ENCODE measurements around the gene TROAP.

Gene TROAP

GRCh38 chr12:49345051-49345824, 22.2 kb downstream of the TROAP start (continued):
- TF ChIP-seq BCL11A (tag by site-specific recombination; IDR thresholded peaks at IDR 0.05; ENCODE audit: low read depth), result no peak

- peaks cover 21% of the 10 kb centered on the region for H3K4me1 ChIP-seq (ENCODE audit: control insufficient read depth, insufficient read depth, low read length)
- H3K27ac ChIP-seq (ENCODE audit: extremely low read depth, low read depth, low read length), result peak overlapping the region; percentile 80; the same call in 1 of the 2 replicates
- no peaks in the 10 kb centered on the region for H3K9me3 ChIP-seq (ENCODE audit: control insufficient read depth, insufficient read depth, low read depth, low read length)
- POLR2A ChIA-PET, result interaction anchor here (0.6 to 2.9 kb wide), 10 partner anchors 9 to 480 kb away, joined by 3 to 24 read pairs (median 4); partner anchors contain the start of genes C1QL4, SPATS2 and TROAP
- H3K36me3 ChIP-seq (ENCODE audit: control insufficient read depth in 2 of 2, insufficient read depth in 1 of 2, low read length in 2 of 2), result peaks cover 0 to 10% of the 10 kb centered on the region in 2 experiments; a peak in 1 of 3 replicates
- H3K4me3 ChIP-seq (ENCODE audit: low read depth, low read length), result peak overlapping the region; percentile 31
- CTCF ChIA-PET, result interaction anchor here (0.5 to 6.0 kb wide), 15 partner anchors 9 to 1540 kb away, joined by 3 to 96 read pairs (median 21); partner anchors contain the start of genes C1QL4, PRPH and TROAP
- TF ChIP-seq PRDM4 (tag by site-specific recombination; IDR thresholded peaks at IDR 0.05), result no peak
- TF ChIP-seq ZNF837 (tag by site-specific recombination; IDR thresholded peaks at IDR 0.05), result no peak
- TF ChIP-seq ZNF585B (tag by site-specific recombination; IDR thresholded peaks at IDR 0.05), result no peak
- no peak for TF ChIP-seq KLF7 (tag by site-specific recombination; IDR thresholded peaks at IDR 0.05; ENCODE audit: borderline replicate concordance)
- TF ChIP-seq ZNF354C (tag by site-specific recombination; IDR thresholded peaks at IDR 0.05; ENCODE audit: borderline replicate concordance, low read depth), result no peak
- TF ChIP-seq ZNF792 (tag by site-specific recombination; IDR thresholded peaks at IDR 0.05), result no peak
- peak; percentile 91 for TF ChIP-seq PATZ1 (tag by site-specific recombination; IDR thresholded peaks at IDR 0.05)
- no peak for TF ChIP-seq ZNF114 (tag by site-specific recombination; IDR thresholded peaks at IDR 0.05)
- TF ChIP-seq SP2 (tag by site-specific recombination; IDR thresholded peaks at IDR 0.05), result peak; percentile 2; the same call in 1 of the 2 replicates
- TF ChIP-seq PRDM10 (tag by site-specific recombination; IDR thresholded peaks at IDR 0.05), result peak; percentile 35; the same call in 1 of the 2 replicates
- TF ChIP-seq ZNF398 (tag by site-specific recombination; IDR thresholded peaks at IDR 0.05), result peak; percentile 86
- TF ChIP-seq SP3 (tag by site-specific recombination; IDR thresholded peaks at IDR 0.05), result peak; percentile 50
- peak; percentile 92 for TF ChIP-seq ZNF341 (tag by site-specific recombination; IDR thresholded peaks at IDR 0.05; ENCODE audit: low read depth)
- TF ChIP-seq REPIN1 (tag by site-specific recombination; IDR thresholded peaks at IDR 0.05; ENCODE audit: low read depth), result peak; percentile 9; the same call in 1 of the 2 replicates
- no peak; the same call in 1 of the 2 replicates for TF ChIP-seq ZNF660 (tag by site-specific recombination; IDR thresholded peaks at IDR 0.05)
- TF ChIP-seq KLF8 (tag by site-specific recombination; IDR thresholded peaks at IDR 0.05), result peak; percentile 45; the same call in 1 of the 2 replicates
- TF ChIP-seq ZNF366 (tag by site-specific recombination; conservative IDR thresholded peaks at IDR 0.05), result peak; percentile 71
- no peak for TF ChIP-seq ZBTB44 (tag by site-specific recombination; IDR thresholded peaks at IDR 0.05)
- peak; percentile 37; the same call in 1 of the 2 replicates for TF ChIP-seq ZNF335 (tag by site-specific recombination; conservative IDR thresholded peaks at IDR 0.05)
- 0 out of 2 replicates have a peak, but pooled peaks have one; percentile 23 for TF ChIP-seq ZBTB17 (tag by site-specific recombination; IDR thresholded peaks at IDR 0.05)
Observed at GRCh38 chr12:49345825-49346658, 23.0 kb downstream of the TROAP start.

Measured in HEK293 (cell line).